Esophagus squamous epithelium (tissue), 4 donors: ENCODE measurements around the gene LEO1.

Experiments
- CTCF ChIP-seq, 6 experiments: fragments of 450-650 bp in 4 of 6; fragments of 200-600 bp in 2 of 6; sonication (generic) in 2 of 6; IDR thresholded peaks; one replicate each; pipeline ENCODE4 v1.5.1; 2016 to 2019; ENCODE audit warnings: antibody characterized with exemption in 6 of 6, mild to moderate bottlenecking in 4 of 6, moderate library complexity in 4 of 6
- POLR2A ChIP-seq, 4 donors: fragments of 450-650 bp; IDR thresholded peaks; one replicate each; pipeline ENCODE4 v1.6.1; 2017; ENCODE audit warnings: antibody characterized with exemption in 4 of 4, mild to moderate bottlenecking in 4 of 4, moderate library complexity in 3 of 4

GRCh38 chr15:51908316-51908715 is 63.3 kb downstream of the LEO1 start:
- no peak for TF ChIP-seq CTCF (IDR thresholded peaks at IDR 0.05)
- no peak for TF ChIP-seq POLR2A (IDR thresholded peaks at IDR 0.05)
